Stimulated activated CD4-positive, alpha-beta T cell treated with anti-CD3 and anti-CD28 coated beads, Interleukin-12 subunit alpha, Interleukin-12 subunit beta, amount 100 ng/mL, for 24 hours (primary cell): Measurements from ENCODE around the gene RFT1.

ENCODE experiments used
- DNase-seq, 2 experiments: peaks; one replicate each; pipeline ENCODE4 v3.0.0-alpha.2; 2020; ENCODE audit warnings: low read depth in 2 of 2

The RFT1 gene

GRCh38 chr3:53150247-53151085 lies 20.2 kb upstream of the RFT1 start:
- no peak for DNase-seq

- no peak for DNase-seq
These were observed 19.5 kb upstream of the RFT1 start for GRCh38 chr3:53149699-53150098.

GRCh38 chr3:53149006-53149690 lies 18.9 kb upstream of the RFT1 start:
- no peak for DNase-seq

GRCh38 chr3:53147903-53148400 lies 17.7 kb upstream of the RFT1 start:
- no peak for DNase-seq

GRCh38 chr3:53147151-53147902 lies 17.1 kb upstream of the RFT1 start:
- no peak for DNase-seq

GRCh38 chr3:53146319-53146891 lies 16.2 kb upstream of the RFT1 start:
- DNase-seq, result no peak

- no peak for DNase-seq
These were observed 15.5 kb upstream of the RFT1 start for GRCh38 chr3:53145713-53146080.

GRCh38 chr3:53144862-53145712 lies 14.9 kb upstream of the RFT1 start:
- no peak for DNase-seq

- DNase-seq, result no peak
These were observed 14.2 kb upstream of the RFT1 start for GRCh38 chr3:53144446-53144845.

- DNase-seq, result no peak
These were observed 12.8 kb upstream of the RFT1 start for GRCh38 chr3:53142986-53143385.

GRCh38 chr3:53140847-53141845 lies 10.9 kb upstream of the RFT1 start:
- no peak for DNase-seq

GRCh38 chr3:53139906-53140846 lies 9.9 kb upstream of the RFT1 start:
- DNase-seq, result no peak

GRCh38 chr3:53137835-53138446 lies 7.7 kb upstream of the RFT1 start:
- no peak for DNase-seq

- DNase-seq, result no peak
These were observed 7.0 kb upstream of the RFT1 start for GRCh38 chr3:53137221-53137620.

GRCh38 chr3:53134631-53135232 lies 4.5 kb upstream of the RFT1 start:
- peak; percentile 37 to 53 for DNase-seq

GRCh38 chr3:53132347-53132746 lies 2.1 kb upstream of the RFT1 start:
- no peak for DNase-seq

GRCh38 chr3:53131096-53131495 lies 861 bp upstream of the RFT1 start:
- no peak for DNase-seq

GRCh38 chr3:53129344-53129743 lies 891 bp downstream of the RFT1 start:
- DNase-seq, result no peak
